ENCODE measurements around the gene PUS10.
"Not testable (repeated sequence)": the region's sequence is repeated elsewhere in the genome, so short reads cannot be mapped to it uniquely, and the experiment has no call there.

Gene PUS10

DNA sequence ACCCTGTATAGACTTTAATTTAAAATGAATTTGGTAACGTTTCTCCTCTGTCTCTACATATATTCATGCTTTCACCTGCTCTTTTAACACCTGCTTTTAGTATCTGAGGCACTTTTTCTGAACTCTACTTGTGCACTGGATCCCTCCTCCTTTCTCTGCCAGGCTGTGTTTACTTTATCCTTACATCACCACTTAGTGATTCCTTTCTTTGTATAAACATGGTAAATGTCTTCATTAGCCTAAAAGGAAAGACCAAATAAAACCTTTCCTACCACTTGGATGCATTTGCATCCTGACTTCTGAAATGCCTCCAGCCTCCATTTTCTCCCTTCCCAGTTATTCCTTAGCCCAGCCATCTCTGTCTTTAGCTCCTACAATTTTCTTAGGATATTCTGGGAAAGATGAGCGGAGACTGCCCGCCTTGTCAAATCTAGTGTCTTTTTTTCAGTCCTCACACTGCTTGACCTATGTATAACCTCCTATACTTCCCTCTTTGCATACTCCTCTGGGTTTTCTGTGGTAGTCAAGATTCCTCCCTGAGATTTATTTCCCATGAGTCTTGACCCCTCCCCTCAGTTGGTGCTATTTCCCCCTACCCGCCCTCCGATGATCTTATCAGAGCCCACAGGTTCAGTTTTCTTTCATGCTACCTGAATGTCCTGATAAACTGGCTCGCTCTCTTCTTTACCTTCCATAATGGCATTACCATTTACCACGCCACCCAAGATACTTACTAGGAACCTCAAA lies 91.9 kb downstream of the PUS10 start:
- DNase-seq = no peak

DNA sequence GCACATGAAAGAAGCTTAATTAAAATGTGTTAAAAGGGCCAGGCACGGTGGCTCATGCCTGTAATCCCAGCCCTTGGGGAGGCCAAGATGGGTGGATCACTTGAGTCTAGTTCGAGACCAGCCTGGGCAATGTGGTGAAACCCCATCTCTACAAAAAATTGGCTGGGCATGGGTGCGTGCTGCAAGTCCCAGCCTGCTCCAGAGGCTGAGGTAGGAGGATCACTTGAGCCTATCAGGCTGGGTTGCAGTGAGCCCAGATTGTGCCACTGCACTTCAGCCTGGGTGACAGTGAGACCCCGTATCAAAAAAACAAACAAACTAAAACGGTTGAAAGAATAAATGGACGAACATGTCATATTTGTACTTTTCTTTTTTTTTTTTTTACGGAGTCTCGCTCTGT lies 110.7 kb downstream of the PUS10 start:
- no peak for DNase-seq

DNA sequence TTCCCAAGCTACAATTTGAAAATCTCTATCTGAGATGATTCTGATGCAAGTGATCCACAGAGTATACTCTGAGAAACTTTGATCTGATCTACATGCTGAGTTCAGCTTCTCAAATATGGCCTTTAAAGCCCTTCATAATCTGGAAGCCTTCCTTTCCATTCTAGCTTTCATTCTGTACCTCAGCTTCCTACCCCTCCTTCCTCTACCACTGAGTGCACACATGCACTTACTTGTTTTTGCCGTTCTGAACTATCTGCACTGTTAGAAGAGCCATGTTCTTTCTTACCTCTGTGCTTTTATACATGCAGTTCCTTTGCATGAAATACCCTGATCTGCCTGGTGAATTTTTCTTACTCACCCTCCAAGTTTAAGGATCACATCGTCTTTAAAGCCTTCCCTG lies 111.7 kb downstream of the PUS10 start:
- no peak for DNase-seq

DNA sequence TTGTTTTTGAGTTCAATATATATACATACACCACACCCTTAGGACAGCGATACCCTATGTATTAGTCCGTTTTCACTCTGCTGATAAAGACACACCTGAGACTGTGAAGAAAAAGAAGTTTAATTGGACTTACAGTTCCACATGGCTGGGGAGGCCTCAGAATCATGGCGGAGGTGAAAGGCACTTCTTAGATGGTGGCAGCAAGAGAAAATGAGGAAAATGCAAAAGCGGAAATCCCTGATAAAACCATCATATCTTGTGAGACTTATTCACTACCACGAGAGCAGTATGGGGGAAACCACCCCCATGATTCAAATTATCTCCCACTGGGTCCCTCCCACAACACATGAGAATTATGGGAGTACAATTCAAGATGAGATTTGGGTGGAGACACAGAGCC lies 112.2 kb downstream of the PUS10 start:
- DNase-seq = not testable (repeated sequence)

DNA sequence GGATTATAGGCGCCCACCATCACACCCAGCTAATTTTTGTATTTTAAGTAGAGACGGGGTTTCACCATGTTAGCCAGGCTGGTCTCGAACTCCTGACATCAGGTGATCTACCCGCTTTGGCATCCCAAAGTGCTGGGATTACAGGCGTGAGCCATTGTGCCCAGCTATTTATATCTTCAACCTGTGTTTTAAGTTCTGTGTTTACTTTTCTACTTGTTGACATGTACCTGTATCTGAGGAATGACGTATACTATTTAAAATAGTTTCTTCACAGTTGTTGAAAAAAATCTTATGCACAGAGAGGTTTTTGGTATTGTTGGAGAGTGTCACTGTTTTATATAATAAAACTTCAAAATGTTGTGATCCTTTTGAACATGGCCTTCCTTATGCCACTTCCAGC lies 116.8 kb downstream of the PUS10 start:
- DNase-seq = not testable (repeated sequence)

DNA sequence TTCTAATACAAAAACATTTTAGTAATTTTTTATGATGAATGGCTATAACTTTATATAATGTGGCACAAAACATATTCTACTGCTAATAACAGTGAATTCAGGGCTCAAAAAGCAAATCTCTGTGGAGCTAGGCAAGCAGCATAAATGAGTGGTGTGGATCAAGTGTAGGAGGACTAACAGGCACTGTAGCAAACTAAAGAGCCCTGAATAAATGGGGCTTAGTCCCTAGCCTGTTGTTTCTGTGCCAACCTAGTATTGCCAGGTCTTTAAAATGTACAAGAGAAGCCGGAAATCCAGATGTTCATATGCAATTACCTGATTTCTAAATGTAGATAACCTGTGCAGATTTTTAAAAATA lies 118.2 kb downstream of the PUS10 start:
- no peak for DNase-seq

DNA sequence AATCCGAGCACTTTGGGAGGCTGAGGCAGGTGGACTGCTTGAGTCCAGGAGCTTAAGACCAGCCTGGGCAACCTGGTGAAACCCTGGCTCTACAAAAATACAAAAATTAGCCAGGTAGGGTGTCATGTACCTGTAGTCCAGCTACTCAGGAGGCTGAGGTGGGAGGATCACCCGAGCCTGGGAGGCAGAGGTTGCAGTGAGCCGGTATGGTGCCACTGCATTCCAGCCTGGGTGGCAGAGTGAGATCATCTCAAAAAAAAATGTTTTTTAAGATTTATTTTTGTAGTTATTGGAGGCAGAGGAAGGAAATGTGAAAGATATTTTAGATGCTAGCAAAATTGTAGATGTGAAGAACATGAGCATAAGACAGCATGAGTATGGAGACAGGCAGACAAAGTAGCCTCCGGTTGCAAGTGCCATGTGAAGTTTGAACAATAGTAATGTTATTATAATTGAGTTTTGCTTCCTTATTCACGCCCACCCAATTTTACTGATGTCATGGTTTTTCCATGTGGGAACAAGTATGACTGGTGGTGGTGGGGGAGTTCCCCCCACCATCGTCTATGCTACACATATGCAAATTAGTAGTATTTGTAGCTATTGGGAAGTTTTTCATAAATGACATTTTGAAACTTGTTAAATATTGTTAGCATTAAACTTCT lies 118.7 kb downstream of the PUS10 start:
- no peak for DNase-seq

DNA sequence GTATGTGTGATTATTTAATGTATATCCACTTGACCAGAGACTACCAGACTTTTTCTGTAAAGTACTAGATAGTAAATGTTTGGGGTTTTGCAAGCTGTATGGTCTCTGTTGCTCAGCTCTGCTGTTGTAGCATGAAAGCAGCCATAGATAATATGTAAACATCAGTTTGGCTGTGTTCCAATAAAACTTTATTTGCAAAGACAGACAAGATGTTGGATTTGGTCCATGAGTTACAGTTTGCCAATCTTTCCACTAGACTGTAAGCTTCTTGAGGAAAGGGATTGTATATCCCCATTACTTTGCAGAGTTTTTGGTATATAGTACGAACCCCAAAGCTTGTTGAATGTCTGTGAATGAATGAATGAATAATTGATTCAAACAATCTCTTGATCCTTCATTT lies 119.5 kb downstream of the PUS10 start:
- no peak for DNase-seq

Data from DMS79 (cell line).